H1 (cell line): ENCODE data around the gene TRMT13. TPM values are rescaled to one million over a fixed set of nuclear protein-coding genes. Genes with fewer than 3 reads are reported as not detected.

Source experiments
- CTCF ChIA-PET: fragments of 300-600 bp; sonication (Branson Sonifier 250); formaldehyde crosslinking; loops from one replicate; lab custom pipeline; 2021; ENCODE audit not compliant: partially characterized antibody; lab: Charles Lee
- POLR2A ChIA-PET: fragments of 300-600 bp; sonication (Branson Sonifier 250); formaldehyde crosslinking; loops from one replicate; lab custom pipeline; 2021; ENCODE audit warnings: inconsistent platforms; ENCODE audit not compliant: partially characterized antibody; lab: Charles Lee
- DNase-seq, 2 experiments: peaks; one replicate each; pipeline versions ENCODE4 v3.0.0 to v3.0.0-alpha.2; 2010 to 2022; ENCODE audit warnings: low spot score in 2 of 2, low read depth in 1 of 2, mixed read lengths in 1 of 2
- FAIRE-seq: peaks from 2 replicates; lab custom pipeline; 2011; peaks lifted over from hg19 to GRCh38; lab: Jason Lieb, UNC
- H2AFZ ChIP-seq: 2 replicates; pipeline ENCODE4 v1.8.1; 2012; ENCODE audit warnings: low read length, inconsistent platforms
- H2AK5ac ChIP-seq: 2 replicates; pipeline ENCODE4 v1.6.1; 2013; ENCODE audit warnings: low read depth, low read length
- H2BK120ac ChIP-seq: replicated peaks from 2 replicates; pipeline ENCODE3; 2013; ENCODE audit warnings: low read depth, low read length, inconsistent platforms
- H2BK12ac ChIP-seq: 2 replicates; pipeline ENCODE4 v1.6.1; 2013; ENCODE audit warnings: low read depth, low read length
- H2BK15ac ChIP-seq: 2 replicates; pipeline ENCODE4 v1.6.1; 2013; ENCODE audit warnings: low read length
- H2BK20ac ChIP-seq: 2 replicates; pipeline ENCODE4 v1.6.1; 2013; ENCODE audit warnings: low read length
- H2BK5ac ChIP-seq: 2 replicates; pipeline ENCODE4 v1.6.1; 2013; ENCODE audit warnings: low read depth, low read length
- H3K14ac ChIP-seq: 2 replicates; pipeline ENCODE4 v1.6.1; 2013; ENCODE audit warnings: inconsistent platforms; ENCODE audit not compliant: insufficient read length
- H3K18ac ChIP-seq: 2 replicates; pipeline ENCODE4 v1.6.1; 2013; ENCODE audit warnings: low read length; ENCODE audit errors: extremely low read depth
- H3K23ac ChIP-seq: 2 replicates; pipeline ENCODE4 v1.6.1; 2013; ENCODE audit warnings: inconsistent platforms; ENCODE audit not compliant: insufficient read length
- H3K23me2 ChIP-seq: 2 replicates; pipeline ENCODE4 v1.6.1; 2013; ENCODE audit warnings: low read depth, low read length
- H3K27ac ChIP-seq: 2 replicates; pipeline ENCODE4 v1.6.1; 2011; ENCODE audit warnings: low read depth, low read length, inconsistent platforms
- H3K27me3 ChIP-seq, 4 experiments: replicated peaks in 1 of 4; 1 replicate in 1 of 4; 2 replicates in 3 of 4; pipeline versions ENCODE4 v1.6.1 to v1.8.1; 2011 to 2013; ENCODE audit warnings: low read length in 3 of 4, mild to moderate bottlenecking in 3 of 4, inconsistent platforms in 2 of 4, mixed read lengths in 2 of 4, moderate library complexity in 1 of 4; ENCODE audit not compliant: control insufficient read depth in 3 of 4, insufficient read depth in 3 of 4; ENCODE audit errors: extremely low read depth in 1 of 4
- H3K36me3 ChIP-seq, 4 experiments: 2 replicates each; pipeline versions ENCODE4 v1.6.1 to v1.8.1; 2011 to 2013; ENCODE audit warnings: mild to moderate bottlenecking in 4 of 4, low read length in 3 of 4, moderate library complexity in 2 of 4, control low read depth in 1 of 4, inconsistent platforms in 1 of 4; ENCODE audit not compliant: insufficient read depth in 4 of 4, control insufficient read depth in 2 of 4
- H3K4ac ChIP-seq: replicated peaks from 2 replicates; pipeline ENCODE3; 2013; ENCODE audit warnings: low read length, low read depth, mixed read lengths, inconsistent platforms; ENCODE audit not compliant: insufficient read length
- H3K4me1 ChIP-seq, 4 experiments: replicated peaks in 1 of 4; 1 replicate in 1 of 4; 2 replicates in 3 of 4; pipeline versions ENCODE4 v1.6.1 to v1.8.1; 2011 to 2013; ENCODE audit warnings: low read length in 3 of 4, inconsistent platforms in 2 of 4, mixed read lengths in 1 of 4; ENCODE audit not compliant: insufficient read depth in 4 of 4, control insufficient read depth in 3 of 4
- H3K4me2 ChIP-seq, 2 experiments: 2 replicates each; pipeline versions ENCODE4 v1.6.1 to v1.8.1; 2011 to 2013; ENCODE audit warnings: low read depth in 2 of 2, low read length in 2 of 2, control low read depth in 1 of 2, inconsistent platforms in 1 of 2, mild to moderate bottlenecking in 1 of 2; ENCODE audit not compliant: insufficient read depth in 1 of 2
- H3K4me3 ChIP-seq, 4 experiments: fragments of 200-600, 300-600 bp in 1 of 4; sonication (generic), shearing (Covaris generic), sonication (Bioruptor Twin) in 1 of 4; 2 replicates each; pipeline versions ENCODE4 v1.5.1 to v1.8.1; 2011 to 2016; ENCODE audit warnings: low read length in 4 of 4, low read depth in 3 of 4, control low read depth in 2 of 4, inconsistent platforms in 2 of 4, mild to moderate bottlenecking in 2 of 4, mixed read lengths in 1 of 4, moderate library complexity in 1 of 4; ENCODE audit not compliant: insufficient read depth in 2 of 4; ENCODE audit errors: extremely low read depth in 1 of 4
- H3K56ac ChIP-seq: replicated peaks from 2 replicates; pipeline ENCODE3; 2013; ENCODE audit warnings: low read depth, mild to moderate bottlenecking, mixed read lengths, low read length, inconsistent platforms; ENCODE audit not compliant: insufficient read length
- H3K79me1 ChIP-seq: 2 replicates; pipeline ENCODE4 v1.6.1; 2013; ENCODE audit warnings: low read depth, low read length, control low read depth
- H3K79me2 ChIP-seq, 2 experiments: 2 replicates each; pipeline versions ENCODE4 v1.6.1 to v1.8.1; 2012 to 2013; ENCODE audit warnings: low read length in 2 of 2, mild to moderate bottlenecking in 2 of 2, inconsistent platforms in 1 of 2; ENCODE audit not compliant: insufficient read depth in 2 of 2, control insufficient read depth in 1 of 2
- H3K9ac ChIP-seq, 4 experiments: replicated peaks in 1 of 4; 1 replicate in 1 of 4; 2 replicates in 3 of 4; pipeline versions ENCODE4 v1.6.1 to v1.8.1; 2011 to 2013; ENCODE audit warnings: low read depth in 3 of 4, low read length in 3 of 4, control low read depth in 2 of 4, mild to moderate bottlenecking in 2 of 4, moderate library complexity in 2 of 4, inconsistent platforms in 1 of 4; ENCODE audit errors: extremely low read depth in 1 of 4
- H3K9me3 ChIP-seq, 2 experiments: 2 replicates each; pipeline versions ENCODE4 v1.6.1 to v1.8.1; 2012 to 2013; ENCODE audit warnings: mild to moderate bottlenecking in 2 of 2, moderate library complexity in 2 of 2, control low read depth in 1 of 2, inconsistent platforms in 1 of 2, low read depth in 1 of 2, low read length in 1 of 2, mixed read lengths in 1 of 2; ENCODE audit not compliant: insufficient read depth in 2 of 2
- H4K20me1 ChIP-seq, 2 experiments: replicated peaks in 1 of 2; 2 replicates each; pipeline versions ENCODE3 to v1.8.1; 2011 to 2013; ENCODE audit warnings: inconsistent platforms in 2 of 2, low read length in 2 of 2, mild to moderate bottlenecking in 1 of 2; ENCODE audit not compliant: insufficient read depth in 2 of 2, control insufficient read depth in 1 of 2
- H4K5ac ChIP-seq: 2 replicates; pipeline ENCODE4 v1.6.1; 2013; ENCODE audit warnings: low read length, low read depth, mixed read lengths, inconsistent platforms; ENCODE audit not compliant: insufficient read length
- H4K8ac ChIP-seq: 2 replicates; pipeline ENCODE4 v1.8.0; 2013; ENCODE audit warnings: mild to moderate bottlenecking, moderate library complexity, low read length, inconsistent platforms; ENCODE audit not compliant: insufficient read depth; ENCODE audit errors: extremely low read depth
- H4K91ac ChIP-seq: replicated peaks from 2 replicates; pipeline ENCODE3; 2013; ENCODE audit warnings: low read length, mixed read lengths, inconsistent platforms; ENCODE audit not compliant: insufficient read length
- ATF2 ChIP-seq: IDR thresholded peaks from 2 replicates; pipeline ENCODE4 v1.6.1; 2012; ENCODE audit warnings: low read length, inconsistent platforms
- BRCA1 ChIP-seq: IDR thresholded peaks from 2 replicates; pipeline ENCODE4 v1.6.1; 2012; ENCODE audit warnings: low read depth, low read length, improper control_type of control experiment
- CBX5 ChIP-seq: fragments of 300-800, 300-1000 bp; sonication (generic); IDR thresholded peaks from 2 replicates; pipeline ENCODE4 v1.7.1; 2016; ENCODE audit warnings: antibody characterized with exemption, low read length, low read depth
- CHD2 ChIP-seq: IDR thresholded peaks from 2 replicates; pipeline ENCODE4 v1.6.1; 2012; ENCODE audit warnings: low read length, improper control_type of control experiment
- FOSL1 ChIP-seq: IDR thresholded peaks from 2 replicates; pipeline ENCODE4 v1.6.1; 2011; ENCODE audit warnings: mild to moderate bottlenecking, low read depth, low read length, moderate library complexity; ENCODE audit not compliant: insufficient read depth
- GABPA ChIP-seq: IDR thresholded peaks from 2 replicates; pipeline ENCODE4 v1.6.1; 2011; ENCODE audit warnings: mild to moderate bottlenecking, low read length, moderate library complexity, borderline replicate concordance; ENCODE audit not compliant: insufficient read depth
- JUN ChIP-seq: IDR thresholded peaks from 2 replicates; pipeline ENCODE4 v1.6.1; 2011; ENCODE audit warnings: low read depth, mild to moderate bottlenecking, improper control_type of control experiment, low read length
- KDM4A ChIP-seq: IDR thresholded peaks from one replicate; pipeline ENCODE4 v1.7.1; 2012; ENCODE audit warnings: low read depth, mild to moderate bottlenecking, moderate library complexity, low read length, inconsistent platforms; ENCODE audit not compliant: severe bottlenecking
- MAFK ChIP-seq: IDR thresholded peaks from 2 replicates; pipeline ENCODE4 v1.6.1; 2012; ENCODE audit warnings: low read depth, mild to moderate bottlenecking, improper control_type of control experiment, low read length
- PHF8 ChIP-seq: fragments of 200-600 bp; sonication (generic); conservative IDR thresholded peaks from 2 replicates; pipeline ENCODE4 v1.7.1; 2012; ENCODE audit warnings: low read depth, mild to moderate bottlenecking, inconsistent platforms, low read length, moderate library complexity
- RBBP5 ChIP-seq: IDR thresholded peaks from 2 replicates; pipeline ENCODE4 v1.7.1; 2012; ENCODE audit warnings: low read depth, mild to moderate bottlenecking, inconsistent platforms, low read length, moderate library complexity, borderline replicate concordance
- RFX5 ChIP-seq: IDR thresholded peaks from 2 replicates; pipeline ENCODE4 v1.6.1; 2011; ENCODE audit warnings: low read depth, low read length, improper control_type of control experiment, borderline replicate concordance
- SP2 ChIP-seq: IDR thresholded peaks from 2 replicates; pipeline ENCODE4 v1.6.1; 2012; ENCODE audit warnings: mild to moderate bottlenecking, low read length, inconsistent platforms
- WGBS, 2 experiments: shearing (Covaris generic) in 1 of 2; methylation state at CpG; one replicate each; pipeline versions ENCODE4 v1.1.6 to v1.1.7; 2013 to 2015; ENCODE audit warnings: low lambda C conversion rate in 2 of 2, mixed read lengths in 2 of 2, inconsistent platforms in 1 of 2, low coverage in 1 of 2, missing lambda C conversion rate in 1 of 2; ENCODE audit not compliant: insufficient replicate concordance in 2 of 2, insufficient coverage in 1 of 2, insufficient read length in 1 of 2; ENCODE audit errors: extremely low coverage in 1 of 2, missing lambda C conversion rate in 1 of 2; 5-methylcytosine and 5-hydroxymethylcytosine counted together
- polyA plus RNA-seq, 7 experiments: library from polyadenylated mRNA; depleted of rRNA in 3 of 7; stranded (reverse) in 5 of 7; unstranded in 2 of 7; fragments of >200 nt in 5 of 7; fragments of 200-250 nt in 2 of 7; gene quantifications; 1 replicate in 5 of 7; 2 replicates in 1 of 7; 4 replicates in 1 of 7; pipeline versions ENCODE4 v1.2.1 to v1.2.3, GENCODE V29; 2011 to 2013; ENCODE audit warnings: missing spikeins in 2 of 7, mixed read lengths in 2 of 7
- total RNA-seq: library from RNA; stranded (reverse); fragmentation: NEBNext Ultra II Directional; extraction: Animal tissue kit (Norgen Biotek cat#: 25700); gene quantifications from 2 replicates; pipeline ENCODE4 v1.2.1, GENCODE V29; 2021

TRMT13 gene
- total and polyA plus RNA-seq, 2 of the 8 experiments (the other 6 are each of a cell fraction or from before 2014, with no cell fraction given): 3.6 to 14.8 TPM

GRCh38 chr1:100184536-100184935 lies 51.6 kb downstream of the TRMT13 start:
- H3K4me2 ChIP-seq: no peak overlapping the region
- no peak overlapping the region for H3K23ac ChIP-seq
- POLR2A ChIA-PET: interaction anchor here (1.3 kb wide), 1 partner anchor 15 kb away, joined by 3 read pairs; no protein-coding TSS in a partner anchor
- no peak overlapping the region for H2BK12ac ChIP-seq
- no peak overlapping the region for H2BK15ac ChIP-seq
- H3K79me1 ChIP-seq: no peaks in the 10 kb centered on the region
- no peak overlapping the region for H2BK20ac ChIP-seq
- H3K9me3 ChIP-seq: no peaks in the 10 kb centered on the region
- no peak overlapping the region for H2BK120ac ChIP-seq
- no peaks in the 10 kb centered on the region for H3K27me3 ChIP-seq
- WGBS, 2 experiments: 60% methylated on average over 1 of the region's 1 CpG; no CpG with 5 or more reads in 1 of the 2 experiments
- H2BK5ac ChIP-seq: no peak overlapping the region
- H3K4ac ChIP-seq: no peak overlapping the region
- no peaks in the 10 kb centered on the region; the same call in 1 of the 2 replicates for H3K23me2 ChIP-seq
- no peak overlapping the region for H3K4me3 ChIP-seq
- no peak overlapping the region for H3K27ac ChIP-seq
- H3K9ac ChIP-seq: no peak overlapping the region
- H3K14ac ChIP-seq: no peak overlapping the region
- no peaks in the 10 kb centered on the region for H3K79me2 ChIP-seq
- CTCF ChIA-PET: interaction anchor here (1.0 kb wide), 1 partner anchor 238 kb away, joined by 5 read pairs; no protein-coding TSS in a partner anchor
- no peaks in the 10 kb centered on the region for H4K20me1 ChIP-seq
- DNase-seq: no peak
- FAIRE-seq: no peak
- no peak overlapping the region for H3K18ac ChIP-seq
- no peak overlapping the region for H4K5ac ChIP-seq
- no peak overlapping the region for H4K8ac ChIP-seq
- H3K56ac ChIP-seq: no peak overlapping the region
- no peak overlapping the region for H2AFZ ChIP-seq
- H3K4me1 ChIP-seq: no peaks in the 10 kb centered on the region
- no peaks in the 10 kb centered on the region; a peak in 1 of 8 replicates for H3K36me3 ChIP-seq
- H4K91ac ChIP-seq: no peak overlapping the region
- no peak overlapping the region for H2AK5ac ChIP-seq
- TF ChIP-seq RBBP5: no peak
- TF ChIP-seq JUN: no peak
- TF ChIP-seq BRCA1: no peak
- no peak for TF ChIP-seq CHD2
- no peak for TF ChIP-seq MAFK
- no peak for TF ChIP-seq PHF8
- no peak for TF ChIP-seq KDM4A
- TF ChIP-seq RFX5: no peak
- no peak for TF ChIP-seq CBX5
- TF ChIP-seq ATF2: no peak
- no peak for TF ChIP-seq GABPA
- no peak for TF ChIP-seq FOSL1
- no peak for TF ChIP-seq SP2
